Esophagus muscularis mucosa (tissue), 4 donors: ENCODE results near the gene PELI2. TPM values are rescaled to one million over a fixed set of nuclear protein-coding genes. Genes with fewer than 3 reads are reported as not detected.

Source experiments
- DNase-seq: peaks from one replicate; pipeline ENCODE4 v3.0.0-alpha.2; 2017; ENCODE audit errors: extremely low spot score
- H3K27ac ChIP-seq, 4 donors: fragments of 200-600 bp; sonication (generic); replicated peaks in 1 of 4; 1 replicate in 3 of 4; 2 replicates in 1 of 4; pipeline ENCODE4 v1.5.1; 2016 to 2019; ENCODE audit warnings: mild to moderate bottlenecking in 1 of 4
- H3K27me3 ChIP-seq, 4 donors: fragments of 200-600 bp; sonication (generic); one replicate each; pipeline versions ENCODE4 v1.5.1 to v1.6.0; 2016 to 2019
- H3K36me3 ChIP-seq, 4 donors: fragments of 200-600 bp; sonication (generic); one replicate each; pipeline ENCODE4 v1.5.1; 2016 to 2019
- H3K4me1 ChIP-seq, 4 donors: fragments of 200-600 bp; sonication (generic); one replicate each; pipeline ENCODE4 v1.5.1; 2016 to 2019
- H3K4me3 ChIP-seq, 4 donors: fragments of 200-600 bp; sonication (generic); 1 replicate in 2 of 4; 2 replicates in 2 of 4; pipeline ENCODE4 v1.5.1; 2016 to 2019; ENCODE audit warnings: mild to moderate bottlenecking in 4 of 4, moderate library complexity in 1 of 4
- H3K9me3 ChIP-seq, 4 donors: fragments of 200-600 bp; sonication (generic); 1 replicate in 3 of 4; 2 replicates in 1 of 4; pipeline ENCODE4 v1.5.1; 2016 to 2019
- CTCF ChIP-seq, 3 experiments: fragments of 200-600 bp in 2 of 3; fragments of 450-650 bp in 1 of 3; sonication (generic) in 2 of 3; IDR thresholded peaks; one replicate each; pipeline ENCODE4 v1.5.1; 2017 to 2019; ENCODE audit warnings: antibody characterized with exemption in 3 of 3, mild to moderate bottlenecking in 2 of 3, moderate library complexity in 1 of 3
- EP300 ChIP-seq: sonication (generic); formaldehyde crosslinking; IDR thresholded peaks from one replicate; pipeline ENCODE4 v1.6.1; 2017; ENCODE audit warnings: antibody characterized with exemption
- POLR2A ChIP-seq: fragments of 450-650 bp; IDR thresholded peaks from one replicate; pipeline ENCODE4 v1.6.1; 2017; ENCODE audit warnings: antibody characterized with exemption, moderate library complexity, mild to moderate bottlenecking, low read depth
- POLR2AphosphoS5 ChIP-seq, 2 donors: sonication (generic); formaldehyde crosslinking; IDR thresholded peaks; one replicate each; pipeline ENCODE4 v1.6.1; 2017; ENCODE audit warnings: antibody characterized with exemption in 2 of 2
- WGBS: methylation state at CpG from one replicate; pipeline ENCODE4 v1.1.5; 2018; 5-methylcytosine and 5-hydroxymethylcytosine counted together
- intact Hi-C: fragments of 100-400 bp; cut with DNase I; formaldehyde crosslinking; loops from one replicate; pipeline ENCODE4 v1.15.1; 2023
- total RNA-seq, 4 donors: library from RNA; depleted of rRNA; stranded (reverse); fragments of >200 nt; gene quantifications; one replicate each; pipeline versions ENCODE4 v1.1.0 to v1.2.1, GENCODE V29; 2016

Gene PELI2
- total RNA-seq, 4 donors from 2014 or later = 10.6 to 16.3 (median 14.1) TPM

GRCh38 chr14:56324454-56324853 is 206.2 kb downstream of the PELI2 start:
- WGBS = 86% methylated on average over 2 of the region's 2 CpGs
- Histone ChIP-seq H3K27ac (no peak overlapping the region), H3K9me3 (no peaks in the 10 kb centered on the region), H3K27me3 (no peaks in the 10 kb centered on the region), H3K36me3 (no peaks in the 10 kb centered on the region), H3K4me3 (no peak overlapping the region), H3K4me1 (no peaks in the 10 kb centered on the region)
- intact Hi-C loops = no loop called here
- TF ChIP-seq POLR2AphosphoS5 (IDR thresholded peaks at IDR 0.05) (no peak), POLR2A (no peak), EP300 (no peak), CTCF (IDR thresholded peaks at IDR 0.05) (no peak)
- no peak for DNase-seq

- no peak for DNase-seq
- 71% methylated on average over 5 of the region's 5 CpGs for WGBS
- H3K27me3 ChIP-seq = no peaks in the 10 kb centered on the region
- TF ChIP-seq POLR2A = no peak
- TF ChIP-seq EP300 = no peak
- TF ChIP-seq CTCF (IDR thresholded peaks at IDR 0.05) = no peak
- no peak for TF ChIP-seq POLR2AphosphoS5 (IDR thresholded peaks at IDR 0.05)
- intact Hi-C loops = no loop called here
- H3K27ac ChIP-seq = no peak overlapping the region
- no peaks in the 10 kb centered on the region for H3K9me3 ChIP-seq
- no peak overlapping the region for H3K4me3 ChIP-seq
- H3K4me1 ChIP-seq = no peaks in the 10 kb centered on the region
- no peaks in the 10 kb centered on the region for H3K36me3 ChIP-seq
Measured at GRCh38 chr14:56324856-56325699, 206.9 kb downstream of the PELI2 start.

DNA sequence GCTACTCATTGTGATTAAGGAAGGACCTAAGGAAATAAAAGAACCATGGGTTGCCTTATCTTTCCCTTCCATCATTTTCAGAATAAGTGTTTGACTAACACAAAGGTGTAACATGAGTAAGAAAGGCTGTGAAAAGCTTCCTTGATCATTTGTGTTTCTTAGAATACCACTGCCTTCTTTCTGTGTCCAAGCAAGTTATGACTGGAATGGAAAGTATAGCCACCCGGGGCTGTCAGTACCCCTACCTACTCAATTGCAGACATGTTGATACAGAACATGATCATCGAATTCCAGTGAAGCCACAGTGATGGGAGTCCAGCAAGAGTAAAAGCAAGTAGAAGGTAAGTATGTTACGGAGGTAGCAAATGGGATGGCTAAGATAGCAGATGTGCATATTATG is 209.8 kb downstream of the PELI2 start:
- Histone ChIP-seq H3K9me3 (no peaks in the 10 kb centered on the region), H3K4me1 (peaks cover 0 to 1% (median under 1%) of the 10 kb centered on the region in 4 donors), H3K27me3 (no peaks in the 10 kb centered on the region), H3K36me3 (no peaks in the 10 kb centered on the region), H3K4me3 (no peak overlapping the region), H3K27ac (no peak overlapping the region)
- intact Hi-C loops = no loop called here
- no peak for DNase-seq
- 80% methylated on average over 3 of the region's 3 CpGs for WGBS
- TF ChIP-seq EP300 (no peak), POLR2AphosphoS5 (IDR thresholded peaks at IDR 0.05) (no peak), CTCF (IDR thresholded peaks at IDR 0.05) (no peak), POLR2A (no peak)

DNA sequence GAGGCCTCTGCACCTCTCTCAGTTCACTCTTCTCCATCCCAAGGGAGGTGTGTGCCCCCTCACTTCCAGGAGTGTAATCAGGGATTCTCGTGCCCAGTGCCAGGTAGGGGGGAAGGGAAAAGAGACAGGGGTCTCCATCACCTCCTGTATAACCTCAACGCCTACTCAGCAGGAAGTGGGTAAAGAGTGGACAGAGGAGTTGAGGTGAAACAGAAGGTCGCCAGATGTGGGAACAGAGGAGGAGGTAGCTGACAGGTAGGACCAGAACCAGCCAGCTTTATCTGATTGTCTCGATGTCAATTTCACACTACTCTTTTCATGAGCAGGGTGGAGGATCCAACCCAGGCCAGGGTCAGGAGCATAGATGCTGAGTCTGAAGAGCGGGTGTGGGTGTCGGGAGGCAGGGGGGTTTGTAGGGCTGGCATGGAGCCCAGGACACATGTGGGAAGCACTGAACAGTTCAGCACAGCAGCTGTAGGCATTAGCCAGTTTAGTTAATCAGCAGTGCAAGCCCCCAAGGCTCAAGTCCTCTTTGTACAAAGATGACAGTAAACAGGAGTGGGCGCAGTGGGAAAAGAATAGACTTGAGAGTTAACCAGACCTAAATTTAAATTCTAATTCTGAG is 213.5 kb downstream of the PELI2 start:
- WGBS = 75% methylated on average over 7 of the region's 7 CpGs
- intact Hi-C loops = loop anchor here (10.0 kb wide), 1 partner anchor 207 kb away; no protein-coding TSS in a partner anchor
- TF ChIP-seq POLR2A (no peak), EP300 (no peak), POLR2AphosphoS5 (IDR thresholded peaks at IDR 0.05) (no peak), CTCF (IDR thresholded peaks at IDR 0.05) (no peak)
- H3K4me1 ChIP-seq = peaks cover 5 to 11% (median 9%) of the 10 kb centered on the region in 4 donors
- H3K9me3 ChIP-seq = no peaks in the 10 kb centered on the region
- H3K4me3 ChIP-seq = no peak overlapping the region
- DNase-seq = no peak
- no peaks in the 10 kb centered on the region for H3K36me3 ChIP-seq
- H3K27ac ChIP-seq = no peak overlapping the region
- H3K27me3 ChIP-seq = no peaks in the 10 kb centered on the region
